Muscle of arm (tissue), 12 donors: Measurements from ENCODE around the gene POPDC3. TPM values are rescaled to one million over a fixed set of nuclear protein-coding genes. Genes with fewer than 3 reads are reported as not detected.

ENCODE experiments used
- DNase-seq: peaks from one replicate; pipeline ENCODE4 v3.0.0-alpha.2; 2013
- polyA plus RNA-seq, 12 donors: library from polyadenylated mRNA; unstranded; fragments of 120-200 nt; gene quantifications; one replicate each; pipeline ENCODE4 v1.2.1, GENCODE V29; 2013; ENCODE audit not compliant: insufficient read length in 12 of 12

POPDC3 gene
- polyA plus RNA-seq, 12 donors = 32.6 to 101 (median 82.3) TPM; not detected in 1

GRCh38 chr6:105163183-105163582 is 16.6 kb downstream of the POPDC3 start:
- DNase-seq = no peak

- no peak for DNase-seq
These were observed 17.4 kb downstream of the POPDC3 start for GRCh38 chr6:105162377-105162776.

DNA sequence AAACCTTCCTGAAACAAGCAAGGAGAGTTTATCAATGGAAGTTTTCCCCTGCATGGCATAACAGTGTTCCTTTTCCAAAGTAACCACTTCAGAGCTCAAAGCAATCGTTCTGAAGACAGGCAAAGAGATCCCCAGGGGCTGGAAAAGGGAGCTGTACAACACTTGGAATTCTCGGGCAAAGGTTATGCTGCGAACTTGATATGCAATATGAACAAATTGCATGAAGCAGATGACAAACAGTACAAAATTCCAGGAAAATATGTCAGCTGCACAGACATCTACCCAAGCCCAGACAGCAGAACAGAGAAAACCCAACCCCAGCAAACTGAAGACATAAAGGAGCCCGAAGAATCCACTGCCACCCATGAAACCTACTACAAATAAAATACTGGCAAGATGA is 18.4 kb downstream of the POPDC3 start:
- no peak for DNase-seq

- no peak for DNase-seq
These were observed 26.1 kb downstream of the POPDC3 start for GRCh38 chr6:105153676-105154075.

DNA sequence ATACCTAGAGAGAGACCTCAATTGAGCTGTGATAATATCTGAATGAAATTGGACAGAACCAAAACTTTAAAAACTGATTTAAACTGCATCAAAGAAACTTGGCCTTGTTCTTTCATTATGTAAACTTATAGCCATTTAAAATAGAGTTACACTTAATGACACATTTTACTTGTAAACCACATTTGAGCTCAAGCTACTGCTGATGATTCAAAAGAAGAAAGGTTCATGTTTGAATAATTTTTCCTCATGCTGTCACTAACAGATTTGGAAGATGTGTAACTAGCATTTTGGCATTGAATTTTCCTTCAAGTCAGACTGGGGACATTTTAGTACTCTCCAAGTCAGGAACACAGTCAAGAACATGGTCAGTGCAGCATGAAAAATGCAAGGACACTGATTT is 26.9 kb downstream of the POPDC3 start:
- no peak for DNase-seq

DNA sequence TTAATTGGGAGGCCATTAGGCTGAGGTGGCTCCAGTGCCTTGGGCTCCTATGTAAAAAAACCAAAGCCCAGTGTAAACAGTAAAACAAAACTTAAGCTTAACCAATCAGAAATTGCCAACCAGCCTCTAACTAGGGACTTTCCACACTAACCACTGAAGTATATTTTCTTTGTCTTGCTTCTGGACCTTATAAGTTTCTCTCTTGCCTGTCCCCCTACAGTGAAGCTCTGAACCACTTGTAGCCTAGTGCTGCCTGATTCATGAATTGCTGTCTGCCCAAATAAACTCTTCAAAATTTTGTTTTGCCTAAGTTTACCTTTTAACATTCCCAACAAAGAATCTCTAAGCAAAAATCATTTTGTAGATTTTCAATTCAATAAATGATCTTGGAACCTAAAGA is 28.2 kb downstream of the POPDC3 start:
- DNase-seq = no peak

DNA sequence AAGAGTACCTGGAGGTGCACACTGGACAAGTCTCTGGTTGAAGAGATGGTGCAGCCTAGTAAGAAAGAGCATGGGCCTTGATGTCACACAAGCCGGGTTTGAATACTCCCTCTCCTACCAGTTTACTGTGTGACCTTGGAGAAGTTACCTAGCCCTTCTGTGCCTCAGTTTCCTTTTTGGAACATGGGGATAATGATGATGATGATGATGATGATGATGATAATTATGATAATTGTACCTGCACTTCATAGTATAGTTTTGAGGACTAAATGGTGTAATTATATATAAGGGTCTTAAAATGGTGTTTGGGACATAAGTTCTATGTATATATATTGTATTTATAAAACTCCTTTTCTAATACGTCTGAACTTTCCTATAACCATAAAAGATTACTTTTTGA is 41.7 kb downstream of the POPDC3 start:
- DNase-seq = no peak

DNA sequence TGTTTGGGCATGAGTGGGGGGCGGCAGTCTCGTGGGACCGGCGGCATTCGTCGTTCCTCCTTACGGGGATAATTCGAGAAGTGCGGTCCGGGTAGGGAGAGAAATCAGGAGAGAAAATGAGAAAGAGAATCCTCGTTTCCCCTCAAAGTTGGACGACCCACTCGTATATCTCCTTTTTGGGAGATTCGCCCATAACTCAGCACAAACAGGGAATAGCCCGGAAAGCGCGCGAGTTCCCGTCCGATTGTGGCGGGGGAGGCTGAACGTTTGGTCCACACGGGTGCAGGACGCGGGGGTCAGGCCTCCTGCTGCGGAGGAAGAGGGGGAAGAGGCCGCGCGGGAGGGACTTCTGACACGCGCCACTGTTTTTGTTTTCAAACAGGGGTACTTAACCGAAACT is 42.4 kb downstream of the POPDC3 start:
- DNase-seq = peak; percentile 31

- peak; percentile 57 for DNase-seq
These were observed 43.1 kb downstream of the POPDC3 start for GRCh38 chr6:105136431-105137350.

DNA sequence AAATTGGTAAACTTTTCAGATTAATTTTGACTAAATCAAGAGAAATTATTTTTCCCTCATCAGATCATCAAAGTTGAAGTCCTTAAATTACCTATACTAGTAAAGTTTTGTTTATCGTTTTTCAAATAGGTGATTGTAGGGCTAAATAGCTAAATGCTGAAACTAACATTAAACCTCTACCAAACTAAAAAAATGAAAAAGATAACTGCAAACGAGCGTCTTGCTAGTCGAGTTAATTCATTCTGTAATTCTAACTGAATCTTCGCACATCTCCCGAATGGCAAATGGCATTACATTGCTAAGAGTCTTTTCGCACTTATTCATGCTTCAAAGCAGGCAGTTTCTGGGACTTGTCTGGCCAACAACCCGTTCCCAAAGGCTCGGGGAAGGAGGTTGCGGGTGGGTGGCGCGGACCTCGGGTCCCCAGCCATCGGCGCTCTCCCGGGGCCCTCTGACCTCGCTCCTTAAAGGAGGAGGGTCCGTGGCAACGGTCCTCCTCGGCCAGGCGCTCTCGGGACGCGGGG is 43.8 kb downstream of the POPDC3 start:
- no peak for DNase-seq

GRCh38 chr6:105135056-105135455 is 44.8 kb downstream of the POPDC3 start:
- no peak for DNase-seq

- DNase-seq = no peak
These were observed 57.1 kb downstream of the POPDC3 start for GRCh38 chr6:105122717-105123116.

DNA sequence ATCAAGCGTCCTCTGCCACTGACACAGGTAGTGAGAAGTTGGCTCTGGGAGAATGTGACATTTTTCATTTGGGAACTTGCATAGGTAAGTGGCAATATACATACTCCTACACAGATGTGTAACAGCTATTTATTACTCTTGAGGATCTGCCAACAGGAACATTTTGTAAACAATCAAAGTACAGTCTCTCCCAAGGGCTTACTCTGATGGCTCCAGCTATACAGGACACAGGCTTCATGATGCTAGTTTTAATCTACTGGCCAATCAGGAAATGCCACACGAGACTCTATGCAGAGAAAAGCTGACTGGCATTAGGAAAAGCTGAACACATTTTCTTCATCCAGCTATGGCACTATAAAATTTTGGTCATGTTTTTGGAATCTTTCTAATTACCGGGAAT is 57.8 kb downstream of the POPDC3 start:
- no peak for DNase-seq

- no peak for DNase-seq
These were observed 59.2 kb downstream of the POPDC3 start for GRCh38 chr6:105120570-105120969.

GRCh38 chr6:105116150-105116549 is 63.7 kb downstream of the POPDC3 start:
- DNase-seq = no peak

DNA sequence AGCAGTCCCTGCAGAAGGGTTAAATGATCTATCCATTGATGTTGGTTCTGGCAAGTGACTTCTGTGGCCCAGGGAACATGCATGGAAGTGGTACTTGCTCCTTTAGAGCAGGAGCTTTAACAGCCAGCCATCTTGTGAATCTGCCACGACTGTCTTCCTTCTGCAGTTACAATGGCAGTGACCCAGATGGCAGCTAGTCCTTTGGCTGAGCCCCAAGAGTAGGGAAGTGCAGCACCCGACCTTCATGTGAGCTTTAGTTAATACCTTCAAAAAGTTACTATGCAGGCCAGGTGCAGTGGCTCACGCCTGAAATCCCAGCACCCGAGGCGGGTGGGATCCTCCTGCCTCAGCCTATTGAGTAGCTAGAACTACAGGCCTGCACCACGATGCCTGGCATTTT is 66.4 kb downstream of the POPDC3 start:
- no peak for DNase-seq

GRCh38 chr6:105112577-105112976 is 67.2 kb downstream of the POPDC3 start:
- no peak for DNase-seq

DNA sequence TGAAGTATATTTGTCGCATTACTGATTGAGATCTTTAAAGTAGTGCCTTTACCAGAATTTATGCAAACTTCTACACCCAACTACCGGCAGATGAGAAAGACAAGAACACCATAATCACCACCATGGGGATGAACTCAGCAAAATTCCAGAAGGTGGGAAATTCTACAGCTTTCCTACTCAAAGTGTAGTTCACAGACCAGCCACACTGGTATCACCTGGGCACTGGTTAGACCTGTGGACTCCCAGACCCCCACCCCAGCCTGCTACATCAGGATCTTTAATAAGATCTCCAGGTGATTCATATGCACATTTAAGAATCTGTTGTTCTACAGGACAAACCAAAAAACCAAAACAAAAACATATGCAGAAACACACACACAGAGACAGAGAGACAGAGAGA is 67.9 kb downstream of the POPDC3 start:
- no peak for DNase-seq

GRCh38 chr6:105111105-105111504 is 68.7 kb downstream of the POPDC3 start:
- DNase-seq = no peak

DNA sequence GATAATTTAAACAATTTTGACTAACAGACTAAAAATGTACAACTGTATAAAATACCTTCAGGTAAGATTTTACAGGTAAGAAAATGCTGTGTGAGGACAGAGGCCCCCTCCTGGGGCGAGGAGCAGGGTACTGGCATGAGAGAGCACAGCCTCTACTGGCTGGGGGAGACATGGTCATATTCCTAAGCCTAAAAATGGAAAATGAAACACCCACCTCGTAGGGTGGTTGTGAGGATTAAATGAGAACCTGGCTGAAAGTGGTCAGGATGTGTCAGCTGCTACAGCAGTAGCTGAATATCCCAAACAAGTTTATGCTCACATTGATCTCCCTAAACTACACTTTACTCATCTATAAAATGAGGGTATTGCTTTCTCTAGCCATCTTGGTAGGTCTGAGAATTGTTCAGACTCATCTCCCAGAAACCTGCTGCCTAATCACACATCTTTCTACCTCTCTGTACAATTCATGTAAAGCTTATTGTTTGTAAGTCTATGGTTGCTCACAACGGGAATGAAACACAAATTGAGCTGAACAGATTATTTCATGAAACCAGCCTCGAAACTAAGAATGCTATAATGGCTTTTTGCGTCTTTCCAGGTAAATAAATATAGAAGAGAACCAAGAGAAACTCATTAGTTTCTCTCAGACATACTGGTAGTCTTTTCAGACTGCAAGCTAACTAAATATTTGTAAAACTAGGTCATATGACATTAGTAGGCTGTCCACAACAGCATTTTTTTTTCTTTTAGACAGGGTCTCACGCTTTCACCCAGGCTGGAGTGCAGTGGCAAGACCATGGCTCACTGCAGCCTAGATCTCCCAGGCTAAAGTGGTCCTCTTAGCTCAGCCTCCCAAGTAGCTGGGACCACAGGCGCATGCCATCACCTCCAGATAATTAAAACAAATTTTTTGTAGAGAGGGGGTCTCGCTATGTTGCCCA is 69.6 kb downstream of the POPDC3 start:
- no peak for DNase-seq

- no peak for DNase-seq
These were observed 71.1 kb downstream of the POPDC3 start for GRCh38 chr6:105108631-105109262.
